ENCODE data around the gene FILIP1L. TPM values are rescaled to one million over a fixed set of nuclear protein-coding genes. Genes with fewer than 3 reads are reported as not detected.

FILIP1L gene
- total RNA-seq, 3 donors from 2014 or later, result 19.8 to 23.7 (median 23.3) TPM

GRCh38 chr3:100120012-100120411, 5.7 kb upstream of the FILIP1L start:
- no peaks in the 10 kb centered on the region for H3K9me3 ChIP-seq
- intact Hi-C loops (cut with DNase I; ENCODE audit: low total_unique reads), result no loop called here
- H3K4me3 ChIP-seq, result no peak overlapping the region
- no peaks in the 10 kb centered on the region for H3K36me3 ChIP-seq
- no peak for DNase-seq (ENCODE audit: low spot score in 2 of 2)
- TF ChIP-seq POLR2AphosphoS5 (IDR thresholded peaks at IDR 0.05) (no peak), POLR2A (IDR thresholded peaks at IDR 0.05) (no peak)
- TF ChIP-seq, protein P1, sequence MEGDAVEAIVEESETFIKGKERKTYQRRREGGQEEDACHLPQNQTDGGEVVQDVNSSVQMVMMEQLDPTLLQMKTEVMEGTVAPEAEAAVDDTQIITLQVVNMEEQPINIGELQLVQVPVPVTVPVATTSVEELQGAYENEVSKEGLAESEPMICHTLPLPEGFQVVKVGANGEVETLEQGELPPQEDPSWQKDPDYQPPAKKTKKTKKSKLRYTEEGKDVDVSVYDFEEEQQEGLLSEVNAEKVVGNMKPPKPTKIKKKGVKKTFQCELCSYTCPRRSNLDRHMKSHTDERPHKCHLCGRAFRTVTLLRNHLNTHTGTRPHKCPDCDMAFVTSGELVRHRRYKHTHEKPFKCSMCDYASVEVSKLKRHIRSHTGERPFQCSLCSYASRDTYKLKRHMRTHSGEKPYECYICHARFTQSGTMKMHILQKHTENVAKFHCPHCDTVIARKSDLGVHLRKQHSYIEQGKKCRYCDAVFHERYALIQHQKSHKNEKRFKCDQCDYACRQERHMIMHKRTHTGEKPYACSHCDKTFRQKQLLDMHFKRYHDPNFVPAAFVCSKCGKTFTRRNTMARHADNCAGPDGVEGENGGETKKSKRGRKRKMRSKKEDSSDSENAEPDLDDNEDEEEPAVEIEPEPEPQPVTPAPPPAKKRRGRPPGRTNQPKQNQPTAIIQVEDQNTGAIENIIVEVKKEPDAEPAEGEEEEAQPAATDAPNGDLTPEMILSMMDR (IDR thresholded peaks at IDR 0.05), result no peak
- no peaks in the 10 kb centered on the region for H3K27me3 ChIP-seq
- no peak overlapping the region for H3K27ac ChIP-seq
- no peaks in the 10 kb centered on the region for H3K4me1 ChIP-seq

- H3K4me3 ChIP-seq, result no peak overlapping the region
- TF ChIP-seq, protein P1 (IDR thresholded peaks at IDR 0.05), result no peak
- TF ChIP-seq POLR2A (IDR thresholded peaks at IDR 0.05), result no peak
- no peak for TF ChIP-seq POLR2AphosphoS5 (IDR thresholded peaks at IDR 0.05)
Observed at GRCh38 chr3:100117093-100117492, 2.8 kb upstream of the FILIP1L start.

GRCh38 chr3:100113723-100114412, 433 bp downstream of the FILIP1L start:
- intact Hi-C loops (cut with DNase I; ENCODE audit: low total_unique reads), result loop anchor here (5.0 kb wide), 1 partner anchor 658 kb away; no protein-coding TSS in a partner anchor
- Histone ChIP-seq H3K36me3 (no peaks in the 10 kb centered on the region), H3K4me3 (no peak overlapping the region)

More at GRCh38 chr3:100117093-100117492, 2.8 kb upstream of the FILIP1L start:
- Histone ChIP-seq H3K4me1 (no peaks in the 10 kb centered on the region), H3K36me3 (no peaks in the 10 kb centered on the region), H3K27ac (no peak overlapping the region), H3K9me3 (no peaks in the 10 kb centered on the region), H3K27me3 (no peaks in the 10 kb centered on the region)
- intact Hi-C loops (cut with DNase I; ENCODE audit: low total_unique reads), result no loop called here
- no peak for DNase-seq (ENCODE audit: low spot score in 2 of 2)

GRCh38 chr3:100111728-100112127, 2.6 kb downstream of the FILIP1L start:
- Histone ChIP-seq H3K27me3 (no peaks in the 10 kb centered on the region), H3K4me3 (no peak overlapping the region), H3K4me1 (no peaks in the 10 kb centered on the region), H3K27ac (no peak overlapping the region), H3K36me3 (no peaks in the 10 kb centered on the region), H3K9me3 (no peaks in the 10 kb centered on the region)
- intact Hi-C loops (cut with DNase I; ENCODE audit: low total_unique reads), result loop anchor here (5.0 kb wide), 1 partner anchor 661 kb away; no protein-coding TSS in a partner anchor
- TF ChIP-seq, protein P1 (IDR thresholded peaks at IDR 0.05), result no peak
- TF ChIP-seq POLR2AphosphoS5 (IDR thresholded peaks at IDR 0.05) (no peak), POLR2A (IDR thresholded peaks at IDR 0.05) (no peak)
- no peak for DNase-seq (ENCODE audit: low spot score in 2 of 2)

More at GRCh38 chr3:100113723-100114412, 433 bp downstream of the FILIP1L start:
- no peaks in the 10 kb centered on the region for H3K27me3 ChIP-seq
- no peaks in the 10 kb centered on the region for H3K9me3 ChIP-seq
- H3K4me1 ChIP-seq, result no peaks in the 10 kb centered on the region
- no peak for DNase-seq (ENCODE audit: low spot score in 2 of 2)
- no peak overlapping the region for H3K27ac ChIP-seq
- TF ChIP-seq POLR2A (IDR thresholded peaks at IDR 0.05), result no peak
- no peak for TF ChIP-seq POLR2AphosphoS5 (IDR thresholded peaks at IDR 0.05)
- TF ChIP-seq, protein P1 (IDR thresholded peaks at IDR 0.05), result no peak

DNA sequence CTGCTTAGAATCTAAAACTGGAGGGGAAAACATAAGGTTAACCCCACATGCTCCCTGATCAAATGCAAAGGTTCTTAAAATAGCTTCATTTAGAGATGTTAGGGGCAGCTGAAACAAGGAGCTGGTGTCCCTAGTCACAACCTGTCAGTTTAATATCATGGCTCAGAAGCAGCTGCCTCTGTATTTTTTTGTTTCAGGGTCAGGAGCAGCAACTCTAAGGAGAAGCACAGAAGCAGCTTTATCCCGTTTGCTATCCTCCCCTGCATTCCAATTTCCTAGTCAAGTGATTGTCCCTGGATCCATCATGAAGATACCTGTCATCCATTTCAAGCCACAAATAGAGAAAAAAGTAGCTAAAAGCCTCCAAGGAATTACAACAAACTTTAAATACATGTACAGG, 4.1 kb downstream of the FILIP1L start:
- no peak for DNase-seq (ENCODE audit: low spot score in 2 of 2)
- H3K4me1 ChIP-seq, result no peaks in the 10 kb centered on the region
- intact Hi-C loops (cut with DNase I; ENCODE audit: low total_unique reads), result loop anchor here (5.0 kb wide), 1 partner anchor 662 kb away; no protein-coding TSS in a partner anchor

More for the DNA sequence above, 4.1 kb downstream of the FILIP1L start:
- TF ChIP-seq POLR2AphosphoS5 (IDR thresholded peaks at IDR 0.05) (no peak), POLR2A (IDR thresholded peaks at IDR 0.05) (no peak)
- TF ChIP-seq, protein P1 (IDR thresholded peaks at IDR 0.05), result no peak
- Histone ChIP-seq H3K36me3 (no peaks in the 10 kb centered on the region), H3K27me3 (no peaks in the 10 kb centered on the region), H3K4me3 (no peak overlapping the region), H3K27ac (no peak overlapping the region), H3K9me3 (no peaks in the 10 kb centered on the region)

All from breast epithelium (tissue), 4 donors.